Breast epithelium (tissue), 4 donors: Measurements from ENCODE around the gene LIPT2. TPM values are rescaled to one million over a fixed set of nuclear protein-coding genes. Genes with fewer than 3 reads are reported as not detected.

Source experiments
- DNase-seq, 2 donors: peaks; one replicate each; pipeline ENCODE4 v3.0.0-alpha.2; 2019; ENCODE audit warnings: low spot score in 2 of 2
- H3K27ac ChIP-seq, 2 donors: fragments of 200-600 bp; sonication (generic) in 1 of 2; one replicate each; pipeline ENCODE4 v1.5.1; 2016 to 2019; ENCODE audit warnings: mild to moderate bottlenecking in 1 of 2
- H3K27me3 ChIP-seq, 2 donors: fragments of 200-600 bp; sonication (generic) in 1 of 2; one replicate each; pipeline versions ENCODE4 v1.5.1 to v1.6.0; 2017 to 2019; ENCODE audit warnings: control low read depth in 1 of 2, mild to moderate bottlenecking in 1 of 2
- H3K36me3 ChIP-seq: fragments of 200-600 bp; one replicate; pipeline ENCODE4 v1.5.1; 2019
- H3K4me1 ChIP-seq, 2 donors: fragments of 200-600 bp; sonication (generic); one replicate each; pipeline ENCODE4 v1.5.1; 2016 to 2019; ENCODE audit warnings: control low read depth in 1 of 2
- H3K4me3 ChIP-seq, 3 donors: fragments of 200-600 bp; sonication (generic); 1 replicate in 2 of 3; 2 replicates in 1 of 3; pipeline ENCODE4 v1.5.1; 2016 to 2019; ENCODE audit warnings: mild to moderate bottlenecking in 3 of 3, moderate library complexity in 2 of 3
- H3K9me3 ChIP-seq, 2 donors: fragments of 200-600 bp; sonication (generic) in 1 of 2; one replicate each; pipeline ENCODE4 v1.5.1; 2016 to 2019; ENCODE audit warnings: control low read depth in 1 of 2
- POLR2A ChIP-seq: fragments of 450-650 bp; IDR thresholded peaks from one replicate; pipeline ENCODE4 v1.6.1; 2016; ENCODE audit warnings: antibody characterized with exemption, mild to moderate bottlenecking, moderate library complexity
- POLR2AphosphoS5 ChIP-seq, 3 donors: sonication (generic); formaldehyde crosslinking; IDR thresholded peaks; one replicate each; pipeline ENCODE4 v1.6.1; 2017; ENCODE audit warnings: antibody characterized with exemption in 3 of 3
- intact Hi-C: fragments of 100-400 bp; cut with DNase I; formaldehyde crosslinking; loops from one replicate; pipeline ENCODE4 v1.15.1; 2023; ENCODE audit warnings: low total_unique reads
- total RNA-seq, 3 donors: library from RNA; depleted of rRNA; stranded (reverse); fragments of >200 nt; gene quantifications; one replicate each; pipeline ENCODE4 v1.1.0, GENCODE V29; 2016
- TF ChIP-seq, protein P1 (sequence below), 3 donors: fragments of 450-650 bp; IDR thresholded peaks; one replicate each; pipeline ENCODE4 v1.5.1; 2016 to 2017; ENCODE audit warnings: antibody characterized with exemption in 3 of 3, mild to moderate bottlenecking in 3 of 3, moderate library complexity in 3 of 3

Gene LIPT2
- total RNA-seq, 3 donors from 2014 or later, result 2.0 to 13.5 (median 9.8) TPM

DNA sequence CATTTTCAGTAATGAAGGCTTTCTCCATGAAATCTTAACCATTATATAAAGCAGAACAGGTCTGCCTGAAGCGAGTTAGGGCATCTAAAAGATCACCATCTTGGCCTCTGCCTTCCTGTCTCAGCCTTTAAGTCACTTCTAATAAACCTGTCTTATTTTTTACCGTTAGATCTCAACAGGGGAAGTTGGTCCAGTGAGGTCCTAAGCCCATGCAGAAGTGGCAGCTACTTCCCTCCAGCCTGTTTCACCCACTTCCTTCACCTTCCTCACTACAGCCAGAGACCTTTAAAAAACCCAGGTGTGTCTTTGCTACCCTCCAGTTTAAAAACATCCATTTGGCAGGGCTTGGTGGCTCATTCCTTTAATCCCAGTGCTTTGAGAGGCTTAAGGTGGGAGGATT, 14.1 kb upstream of the LIPT2 start:
- no peaks in the 10 kb centered on the region for H3K36me3 ChIP-seq
- H3K27ac ChIP-seq, result no peak overlapping the region
- no peak overlapping the region for H3K4me3 ChIP-seq
- peaks cover 0 to 2% of the 10 kb centered on the region in 2 donors for H3K9me3 ChIP-seq
- no peaks in the 10 kb centered on the region for H3K27me3 ChIP-seq
- no peaks in the 10 kb centered on the region for H3K4me1 ChIP-seq
- intact Hi-C loops, result no loop called here
- DNase-seq, result no peak
- TF ChIP-seq POLR2AphosphoS5 (IDR thresholded peaks at IDR 0.05) (no peak), POLR2A (no peak)
- TF ChIP-seq, protein P1, sequence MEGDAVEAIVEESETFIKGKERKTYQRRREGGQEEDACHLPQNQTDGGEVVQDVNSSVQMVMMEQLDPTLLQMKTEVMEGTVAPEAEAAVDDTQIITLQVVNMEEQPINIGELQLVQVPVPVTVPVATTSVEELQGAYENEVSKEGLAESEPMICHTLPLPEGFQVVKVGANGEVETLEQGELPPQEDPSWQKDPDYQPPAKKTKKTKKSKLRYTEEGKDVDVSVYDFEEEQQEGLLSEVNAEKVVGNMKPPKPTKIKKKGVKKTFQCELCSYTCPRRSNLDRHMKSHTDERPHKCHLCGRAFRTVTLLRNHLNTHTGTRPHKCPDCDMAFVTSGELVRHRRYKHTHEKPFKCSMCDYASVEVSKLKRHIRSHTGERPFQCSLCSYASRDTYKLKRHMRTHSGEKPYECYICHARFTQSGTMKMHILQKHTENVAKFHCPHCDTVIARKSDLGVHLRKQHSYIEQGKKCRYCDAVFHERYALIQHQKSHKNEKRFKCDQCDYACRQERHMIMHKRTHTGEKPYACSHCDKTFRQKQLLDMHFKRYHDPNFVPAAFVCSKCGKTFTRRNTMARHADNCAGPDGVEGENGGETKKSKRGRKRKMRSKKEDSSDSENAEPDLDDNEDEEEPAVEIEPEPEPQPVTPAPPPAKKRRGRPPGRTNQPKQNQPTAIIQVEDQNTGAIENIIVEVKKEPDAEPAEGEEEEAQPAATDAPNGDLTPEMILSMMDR (IDR thresholded peaks at IDR 0.05), result no peak

DNA sequence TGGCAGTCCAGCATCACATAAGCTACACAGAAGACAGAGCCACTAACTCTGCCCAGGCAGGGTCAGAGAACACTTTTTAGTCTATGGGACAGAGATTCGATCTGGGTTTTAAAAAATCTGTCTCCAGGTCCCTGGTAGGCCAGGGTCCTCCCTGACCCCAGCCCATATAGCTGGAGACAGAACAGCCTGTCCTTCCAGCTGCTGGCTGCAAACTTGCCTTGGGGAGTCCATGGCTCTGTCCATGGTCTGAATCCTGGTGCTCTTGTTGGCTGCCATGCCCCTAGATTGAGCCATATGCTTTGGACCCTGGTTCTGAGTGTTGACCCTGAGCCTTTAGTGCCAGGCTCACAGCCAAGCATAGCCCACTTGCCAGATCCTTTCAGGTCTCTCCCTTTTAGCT, 13.3 kb upstream of the LIPT2 start:
- no peak for TF ChIP-seq POLR2A
- TF ChIP-seq POLR2AphosphoS5 (IDR thresholded peaks at IDR 0.05), result no peak
- TF ChIP-seq, protein P1 (IDR thresholded peaks at IDR 0.05), result no peak
- no peak for DNase-seq
- Histone ChIP-seq H3K27me3 (no peaks in the 10 kb centered on the region), H3K4me3 (no peak overlapping the region), H3K4me1 (no peaks in the 10 kb centered on the region), H3K9me3 (peaks cover 0 to 6% of the 10 kb centered on the region in 2 donors), H3K36me3 (no peaks in the 10 kb centered on the region), H3K27ac (no peak overlapping the region)
- intact Hi-C loops, result no loop called here

DNA sequence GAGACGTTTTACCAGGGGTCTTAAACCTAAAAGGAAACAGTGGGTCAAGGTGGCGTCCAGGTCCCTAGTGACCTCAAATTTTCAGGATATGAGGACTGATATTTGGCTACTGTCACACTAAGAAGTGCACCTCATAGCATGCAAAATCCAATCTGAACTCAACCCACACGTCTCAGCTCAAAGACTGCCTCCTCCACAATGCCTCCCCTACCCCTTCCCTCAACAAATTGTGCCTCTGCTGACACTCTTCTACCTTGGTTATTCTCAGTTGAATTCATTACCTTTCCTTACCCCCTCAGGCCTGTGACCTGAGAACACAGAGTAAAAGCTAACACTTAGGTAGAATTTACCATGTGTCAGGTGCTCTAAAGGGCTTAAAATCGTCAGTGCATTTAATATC, 12.4 kb upstream of the LIPT2 start:
- TF ChIP-seq POLR2AphosphoS5 (IDR thresholded peaks at IDR 0.05), result no peak
- TF ChIP-seq, protein P1 (IDR thresholded peaks at IDR 0.05), result no peak
- no peak for TF ChIP-seq POLR2A
- intact Hi-C loops, result no loop called here
- Histone ChIP-seq H3K4me1 (no peaks in the 10 kb centered on the region), H3K27ac (no peak overlapping the region), H3K27me3 (no peaks in the 10 kb centered on the region), H3K36me3 (no peaks in the 10 kb centered on the region), H3K9me3 (peaks cover 0 to 6% of the 10 kb centered on the region in 2 donors), H3K4me3 (no peak overlapping the region)
- no peak for DNase-seq

DNA sequence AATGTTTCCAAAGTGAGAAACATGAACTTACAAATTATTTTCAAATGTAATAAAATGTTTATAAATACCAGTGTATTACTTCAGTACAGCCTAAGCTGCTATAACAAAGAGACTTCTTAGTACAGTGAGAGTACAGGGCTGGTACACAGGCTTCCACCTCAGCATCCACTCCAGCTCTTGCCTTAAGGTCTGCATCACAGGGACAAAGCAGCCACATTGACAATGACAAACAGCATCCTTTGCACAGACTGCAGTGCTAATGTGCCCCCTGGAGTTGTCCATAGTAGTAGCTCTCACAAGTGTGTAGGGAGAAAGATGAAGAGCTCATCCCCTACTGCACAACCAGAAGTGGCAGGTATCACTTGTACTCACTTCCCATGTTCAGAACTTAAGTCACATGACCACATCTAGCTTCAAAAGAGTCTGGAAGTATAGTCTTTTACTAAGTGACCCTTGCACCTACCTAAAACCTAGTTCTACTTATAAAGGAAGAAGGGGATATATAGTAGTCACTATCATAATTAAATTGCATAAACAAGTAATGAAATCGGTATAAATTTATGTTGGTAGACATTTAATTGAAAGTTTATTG, 10.7 kb upstream of the LIPT2 start:
- no peak overlapping the region for H3K4me3 ChIP-seq
- intact Hi-C loops, result no loop called here

DNA sequence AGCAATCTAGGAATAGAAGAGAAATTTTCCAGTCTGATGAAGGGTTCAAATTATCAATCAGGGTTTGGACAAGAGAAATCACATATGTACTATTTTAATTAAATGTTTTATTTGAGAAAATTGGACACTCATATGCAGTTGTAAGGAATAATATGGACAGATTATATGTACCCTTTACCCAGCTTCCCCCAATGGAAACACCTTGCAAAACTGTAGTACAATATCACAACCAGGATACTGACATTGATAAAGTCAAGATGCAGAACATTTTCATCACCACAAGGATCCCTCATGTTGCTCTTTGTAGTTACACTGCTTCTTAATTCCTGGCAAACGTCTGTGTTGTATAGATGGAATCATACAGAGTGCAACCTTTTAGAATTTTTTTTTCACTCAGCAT, 1.4 kb upstream of the LIPT2 start:
- H3K27me3 ChIP-seq, result no peaks in the 10 kb centered on the region
- intact Hi-C loops, result no loop called here

More for the DNA sequence above, 10.7 kb upstream of the LIPT2 start:
- Histone ChIP-seq H3K27ac (no peak overlapping the region), H3K36me3 (no peaks in the 10 kb centered on the region), H3K4me1 (no peaks in the 10 kb centered on the region), H3K9me3 (peaks cover 0 to 6% of the 10 kb centered on the region in 2 donors), H3K27me3 (no peaks in the 10 kb centered on the region)
- DNase-seq, result no peak
- TF ChIP-seq POLR2AphosphoS5 (IDR thresholded peaks at IDR 0.05) (no peak), POLR2A (no peak)

More for the DNA sequence above, 1.4 kb upstream of the LIPT2 start:
- Histone ChIP-seq H3K4me1 (no peaks in the 10 kb centered on the region), H3K4me3 (no peak overlapping the region), H3K36me3 (no peaks in the 10 kb centered on the region), H3K9me3 (no peaks in the 10 kb centered on the region), H3K27ac (no peak overlapping the region)
- DNase-seq, result no peak
- TF ChIP-seq POLR2A, result no peak
- no peak for TF ChIP-seq POLR2AphosphoS5 (IDR thresholded peaks at IDR 0.05)
- TF ChIP-seq, protein P1 (IDR thresholded peaks at IDR 0.05), result no peak
